SU-DHL-6 (cell line): ENCODE data around the gene CYP4F22.

Experiments used
- EZH2phosphoT487 ChIP-seq: fragments of 200-600 bp; sonication (generic), shearing (Covaris generic); conservative IDR thresholded peaks from 2 replicates; pipeline ENCODE4 v1.6.1; 2018; ENCODE audit warnings: mild to moderate bottlenecking, antibody characterized with exemption, low read length, moderate library complexity, mixed read lengths
- TF ChIP-seq, protein P1 (sequence below): fragments of 200-600 bp; sonication (generic); IDR thresholded peaks from one replicate; pipeline ENCODE4 v1.5.1; 2017; ENCODE audit warnings: antibody characterized with exemption, mild to moderate bottlenecking, low read length, moderate library complexity; ENCODE audit not compliant: insufficient read depth, poor library complexity, severe bottlenecking

DNA sequence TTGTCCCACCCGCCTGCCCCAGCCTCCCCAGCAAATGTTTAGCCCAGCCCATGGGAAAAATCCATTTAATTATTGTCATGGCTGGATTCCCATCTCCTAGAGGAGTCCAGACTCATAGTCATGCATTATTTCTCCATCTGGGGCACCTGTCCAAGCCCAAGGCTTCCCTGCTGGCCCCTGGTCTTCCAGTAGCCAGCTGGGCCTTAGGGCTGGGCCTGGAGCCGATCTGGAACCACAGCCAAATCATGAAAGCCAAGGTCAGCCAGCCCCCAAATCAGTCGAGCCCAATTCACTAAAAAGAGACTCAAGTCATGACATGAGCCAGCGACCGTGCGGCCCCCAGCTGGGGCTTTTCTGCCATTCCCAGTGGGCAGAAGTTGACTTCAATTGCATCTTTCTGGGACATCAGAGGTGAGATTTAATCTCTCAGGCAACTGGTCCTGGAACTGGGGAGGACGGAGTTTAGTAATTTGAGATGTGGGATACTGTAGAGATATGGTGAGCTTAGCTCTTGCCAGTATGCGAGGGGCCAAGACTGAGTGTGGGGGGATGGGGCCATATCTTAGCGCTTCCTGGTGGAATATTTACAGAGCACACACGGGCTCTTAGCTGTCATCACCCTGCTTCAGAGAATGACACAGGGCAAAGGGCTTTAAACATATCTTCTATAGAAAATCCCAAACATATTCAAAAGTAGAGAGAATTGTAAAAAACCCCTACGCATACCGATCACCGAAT, 19.7 kb upstream of the CYP4F22 start:
- no peak for TF ChIP-seq EZH2phosphoT487
- TF ChIP-seq, protein P1, sequence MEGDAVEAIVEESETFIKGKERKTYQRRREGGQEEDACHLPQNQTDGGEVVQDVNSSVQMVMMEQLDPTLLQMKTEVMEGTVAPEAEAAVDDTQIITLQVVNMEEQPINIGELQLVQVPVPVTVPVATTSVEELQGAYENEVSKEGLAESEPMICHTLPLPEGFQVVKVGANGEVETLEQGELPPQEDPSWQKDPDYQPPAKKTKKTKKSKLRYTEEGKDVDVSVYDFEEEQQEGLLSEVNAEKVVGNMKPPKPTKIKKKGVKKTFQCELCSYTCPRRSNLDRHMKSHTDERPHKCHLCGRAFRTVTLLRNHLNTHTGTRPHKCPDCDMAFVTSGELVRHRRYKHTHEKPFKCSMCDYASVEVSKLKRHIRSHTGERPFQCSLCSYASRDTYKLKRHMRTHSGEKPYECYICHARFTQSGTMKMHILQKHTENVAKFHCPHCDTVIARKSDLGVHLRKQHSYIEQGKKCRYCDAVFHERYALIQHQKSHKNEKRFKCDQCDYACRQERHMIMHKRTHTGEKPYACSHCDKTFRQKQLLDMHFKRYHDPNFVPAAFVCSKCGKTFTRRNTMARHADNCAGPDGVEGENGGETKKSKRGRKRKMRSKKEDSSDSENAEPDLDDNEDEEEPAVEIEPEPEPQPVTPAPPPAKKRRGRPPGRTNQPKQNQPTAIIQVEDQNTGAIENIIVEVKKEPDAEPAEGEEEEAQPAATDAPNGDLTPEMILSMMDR, result no peak
